ENCODE measurements around the gene NANS. TPM values are rescaled to one million over a fixed set of nuclear protein-coding genes. Genes with fewer than 3 reads are reported as not detected.

NANS gene
- total and polyA plus RNA-seq, 2 of the 8 experiments (the other 6 are each of a cell fraction or from before 2014, with no cell fraction given): 56.5 to 67.3 TPM

DNA sequence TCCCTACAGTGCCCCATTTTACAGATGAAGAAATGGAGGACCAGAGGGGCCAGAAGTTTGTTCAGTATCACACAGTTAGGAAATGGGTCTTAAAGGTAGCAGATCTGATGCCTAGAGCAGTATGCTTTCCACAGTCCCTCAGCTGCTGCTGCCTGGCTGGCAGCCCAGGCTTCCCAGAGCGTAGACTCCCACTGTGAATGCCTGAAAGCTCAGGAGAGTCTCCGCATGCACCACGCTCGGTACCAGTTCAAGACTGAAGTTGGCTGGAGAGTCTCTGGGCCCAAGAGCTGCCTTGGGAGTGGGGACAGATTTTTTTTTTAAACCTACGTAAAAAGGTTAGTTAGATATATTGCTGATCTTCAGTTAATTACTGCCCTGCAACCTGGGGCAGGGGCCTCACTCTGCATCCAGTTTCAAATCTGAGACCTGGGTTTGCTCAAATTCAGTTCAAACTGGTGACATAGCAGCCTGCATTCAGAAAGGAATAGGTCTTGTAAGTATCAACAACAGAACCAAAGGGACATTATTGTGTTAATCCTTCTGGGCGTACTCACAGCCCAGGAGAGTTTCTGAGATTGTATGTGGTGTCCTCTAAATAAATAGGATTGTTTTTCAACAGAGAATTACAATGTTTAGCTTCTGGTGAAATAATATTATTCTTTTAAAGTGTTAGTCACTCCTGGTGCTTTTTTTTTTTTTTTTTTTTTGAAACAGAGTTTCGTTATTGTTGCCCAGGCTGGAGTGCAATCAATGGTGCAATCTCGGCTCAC lies 8.3 kb downstream of the NANS start:
- Histone ChIP-seq H2BK5ac (ENCODE audit: low read depth, low read length) (no peak overlapping the region), H3K9me3 (ENCODE audit: insufficient read depth in 2 of 2, low read depth in 1 of 2, low read length in 1 of 2) (no peaks in the 10 kb centered on the region), H3K4me3 (ENCODE audit: extremely low read depth in 1 of 4, insufficient read depth in 2 of 4, low read depth in 3 of 4, low read length in 4 of 4) (no peak overlapping the region), H3K4me1 (replicated peaks in 1 of 4; ENCODE audit: control insufficient read depth in 3 of 4, insufficient read depth in 4 of 4, low read length in 3 of 4) (no peaks in the 10 kb centered on the region), H3K79me1 (ENCODE audit: low read depth, low read length) (0 out of 2 replicates have a peak, but pooled peaks cover 4% of the 10 kb centered on the region), H3K27me3 (replicated peaks in 1 of 4; ENCODE audit: control insufficient read depth in 3 of 4, extremely low read depth in 1 of 4, insufficient read depth in 3 of 4, low read length in 3 of 4) (no peaks in the 10 kb centered on the region), H4K5ac (ENCODE audit: insufficient read length, low read depth, low read length) (no peak overlapping the region), H3K4ac (replicated peaks; ENCODE audit: insufficient read length, low read depth, low read length) (no peak overlapping the region), H2BK120ac (replicated peaks; ENCODE audit: low read depth, low read length) (no peak overlapping the region), H3K36me3 (ENCODE audit: control insufficient read depth in 2 of 4, insufficient read depth in 4 of 4, low read length in 3 of 4) (peaks cover 0 to 26% (median 7%) of the 10 kb centered on the region in 4 experiments; a peak in 6 of 8 replicates), H3K9ac (replicated peaks in 1 of 4; ENCODE audit: extremely low read depth in 1 of 4, low read depth in 3 of 4, low read length in 3 of 4) (no peak overlapping the region), H3K23me2 (ENCODE audit: low read depth, low read length) (no peaks in the 10 kb centered on the region), H2BK20ac (ENCODE audit: low read length) (no peak overlapping the region), H2BK15ac (ENCODE audit: low read length) (no peak overlapping the region), H2AK5ac (ENCODE audit: low read depth, low read length) (no peak overlapping the region), H3K14ac (ENCODE audit: insufficient read length) (no peak overlapping the region), H4K20me1 (replicated peaks in 1 of 2; ENCODE audit: control insufficient read depth in 1 of 2, insufficient read depth in 2 of 2, low read length in 2 of 2) (peaks cover 0 to 4% of the 10 kb centered on the region in 2 experiments), H3K4me2 (ENCODE audit: insufficient read depth in 1 of 2, low read depth in 2 of 2, low read length in 2 of 2) (no peak overlapping the region), H3K79me2 (ENCODE audit: control insufficient read depth in 1 of 2, insufficient read depth in 2 of 2, low read length in 2 of 2) (peaks cover 0 to 2% of the 10 kb centered on the region in 2 experiments; a peak in 1 of 4 replicates), H4K8ac (ENCODE audit: extremely low read depth, insufficient read depth, low read length) (no peak overlapping the region), H3K18ac (ENCODE audit: extremely low read depth, low read length) (no peak overlapping the region), H3K56ac (replicated peaks; ENCODE audit: insufficient read length, low read depth, low read length) (no peak overlapping the region), H4K91ac (replicated peaks; ENCODE audit: insufficient read length, low read length) (no peak overlapping the region), H2AFZ (ENCODE audit: low read length) (no peak overlapping the region), H3K23ac (ENCODE audit: insufficient read length) (no peak overlapping the region), H2BK12ac (ENCODE audit: low read depth, low read length) (no peak overlapping the region), H3K27ac (ENCODE audit: low read depth, low read length) (no peak overlapping the region)
- POLR2A ChIA-PET (ENCODE audit: partially characterized antibody): interaction anchor here (1.3 kb wide), 1 partner anchor 8 kb away, joined by 4 read pairs; the partner anchor contains the start of gene NANS
- no peak for FAIRE-seq
- CTCF ChIA-PET (ENCODE audit: partially characterized antibody): interaction anchor here (1.1 to 2.5 kb wide), 3 partner anchors 9 to 199 kb away, joined by 5 to 12 read pairs (median 5); no protein-coding TSS in a partner anchor
- DNase-seq (ENCODE audit: low read depth in 1 of 2, low spot score in 2 of 2): no peak
- WGBS, 2 experiments (ENCODE audit: extremely low coverage in 1 of 2, insufficient coverage in 1 of 2, insufficient read length in 1 of 2, insufficient replicate concordance in 2 of 2, low coverage in 1 of 2, low lambda C conversion rate in 2 of 2, missing lambda C conversion rate in 1 of 2): 88% methylated on average over 7 of the region's 8 CpGs; no CpG with 5 or more reads in 1 of the 2 experiments
- TF ChIP-seq RNF2 (IDR thresholded peaks at IDR 0.05; ENCODE audit: borderline replicate concordance, low read depth, low read length, missing control alignments, poor library complexity, severe bottlenecking) (no peak), SIN3A (conservative IDR thresholded peaks at IDR 0.05 in 1 of 2, IDR thresholded peaks at IDR 0.05 in 1 of 2; ENCODE audit: low read depth in 1 of 2, low read length in 2 of 2) (no peak), POLR2A (IDR thresholded peaks at IDR 0.05; ENCODE audit: control extremely low read depth in 1 of 2, low read depth in 2 of 2, low read length in 2 of 2) (no peak), SIRT6 (IDR thresholded peaks at IDR 0.05; ENCODE audit: low read length) (no peak), SAP30 (IDR thresholded peaks at IDR 0.05; ENCODE audit: insufficient read depth, insufficient replicate concordance, low read length) (no peak), GTF2F1 (IDR thresholded peaks at IDR 0.05; ENCODE audit: borderline replicate concordance, low read depth, low read length) (no peak), RXRA (IDR thresholded peaks at IDR 0.05; ENCODE audit: insufficient read depth, low read depth, low read length) (no peak), NANOG (IDR thresholded peaks at IDR 0.05; ENCODE audit: insufficient read depth, low read depth, low read length, poor library complexity, severe bottlenecking) (no peak), BACH1 (IDR thresholded peaks at IDR 0.05; ENCODE audit: low read length) (no peak), GABPA (IDR thresholded peaks at IDR 0.05; ENCODE audit: borderline replicate concordance, insufficient read depth, low read length) (no peak)
- TF ChIP-seq, protein P1, sequence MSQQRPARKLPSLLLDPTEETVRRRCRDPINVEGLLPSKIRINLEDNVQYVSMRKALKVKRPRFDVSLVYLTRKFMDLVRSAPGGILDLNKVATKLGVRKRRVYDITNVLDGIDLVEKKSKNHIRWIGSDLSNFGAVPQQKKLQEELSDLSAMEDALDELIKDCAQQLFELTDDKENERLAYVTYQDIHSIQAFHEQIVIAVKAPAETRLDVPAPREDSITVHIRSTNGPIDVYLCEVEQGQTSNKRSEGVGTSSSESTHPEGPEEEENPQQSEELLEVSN (IDR thresholded peaks at IDR 0.05): no peak
